Mesenchymal stem cell (in vitro differentiated cells and primary cell): ENCODE results near the gene PRPS2. TPM values are rescaled to one million over a fixed set of nuclear protein-coding genes. Genes with fewer than 3 reads are reported as not detected.

Experiments
- DNase-seq: peaks from one replicate; pipeline ENCODE4 v3.0.0-alpha.2; 2013
- H2AFZ ChIP-seq: one replicate; pipeline ENCODE4 v1.6.1; 2013; ENCODE audit warnings: low read depth, mild to moderate bottlenecking, control low read depth, inconsistent platforms, low read length, moderate library complexity
- H2AK5ac ChIP-seq: 2 replicates; pipeline ENCODE4 v1.6.1; 2013; ENCODE audit warnings: low read length, moderate library complexity, mild to moderate bottlenecking, inconsistent platforms; ENCODE audit not compliant: severe bottlenecking
- H2BK120ac ChIP-seq: one replicate; pipeline ENCODE4 v1.6.1; 2013; ENCODE audit warnings: low read depth, mild to moderate bottlenecking, inconsistent platforms, low read length, moderate library complexity
- H2BK12ac ChIP-seq, 2 experiments: one replicate each; pipeline ENCODE4 v1.6.1; 2013; ENCODE audit warnings: inconsistent platforms in 2 of 2, low read length in 2 of 2, mild to moderate bottlenecking in 2 of 2, moderate library complexity in 2 of 2, control low read depth in 1 of 2
- H2BK15ac ChIP-seq: one replicate; pipeline ENCODE4 v1.6.1; 2013; ENCODE audit warnings: mild to moderate bottlenecking, low read depth, inconsistent platforms; ENCODE audit not compliant: poor library complexity, severe bottlenecking
- H2BK5ac ChIP-seq: 2 replicates; pipeline ENCODE4 v1.6.1; 2013; ENCODE audit warnings: low read depth, mild to moderate bottlenecking, low read length, control low read depth, inconsistent platforms; ENCODE audit not compliant: poor library complexity, severe bottlenecking
- H3K14ac ChIP-seq, 2 experiments: one replicate each; pipeline ENCODE4 v1.6.1; 2013; ENCODE audit warnings: inconsistent platforms in 2 of 2, low read length in 2 of 2, control low read depth in 1 of 2, mild to moderate bottlenecking in 1 of 2, moderate library complexity in 1 of 2
- H3K18ac ChIP-seq, 2 experiments: one replicate each; pipeline ENCODE4 v1.6.1; 2013; ENCODE audit warnings: inconsistent platforms in 2 of 2, low read length in 2 of 2, control low read depth in 1 of 2, low read depth in 1 of 2, mild to moderate bottlenecking in 1 of 2
- H3K23ac ChIP-seq, 2 experiments: one replicate each; pipeline ENCODE4 v1.6.1; 2013; ENCODE audit warnings: inconsistent platforms in 2 of 2, low read length in 2 of 2, mild to moderate bottlenecking in 2 of 2, moderate library complexity in 2 of 2, control low read depth in 1 of 2
- H3K27ac ChIP-seq: 2 replicates; pipeline ENCODE4 v1.5.1; 2013; ENCODE audit warnings: mild to moderate bottlenecking, moderate library complexity, low read length, control low read depth, inconsistent platforms; ENCODE audit not compliant: poor library complexity, severe bottlenecking
- H3K27me3 ChIP-seq, 2 experiments: 2 replicates each; pipeline versions ENCODE4 v1.6.1 to v1.7.0; 2013; ENCODE audit warnings: low read length in 2 of 2, mild to moderate bottlenecking in 2 of 2, moderate library complexity in 2 of 2, control low read depth in 1 of 2, inconsistent platforms in 1 of 2; ENCODE audit not compliant: control insufficient read depth in 1 of 2, insufficient read depth in 1 of 2
- H3K36me3 ChIP-seq, 2 experiments: 2 replicates each; pipeline versions ENCODE4 v1.6.1 to v1.7.0; 2013; ENCODE audit warnings: low read length in 2 of 2, control low read depth in 1 of 2, inconsistent platforms in 1 of 2, low read depth in 1 of 2, mild to moderate bottlenecking in 1 of 2; ENCODE audit not compliant: insufficient read depth in 2 of 2, control insufficient read depth in 1 of 2
- H3K4ac ChIP-seq, 2 experiments: one replicate each; pipeline ENCODE4 v1.6.1; 2013; ENCODE audit warnings: inconsistent platforms in 2 of 2, low read length in 2 of 2, mild to moderate bottlenecking in 2 of 2, moderate library complexity in 2 of 2, control low read depth in 1 of 2, low read depth in 1 of 2
- H3K4me1 ChIP-seq: 2 replicates; pipeline ENCODE4 v1.6.1; 2013; ENCODE audit warnings: low read depth, low read length, control low read depth; ENCODE audit not compliant: control insufficient read depth, insufficient read depth
- H3K4me2 ChIP-seq: 2 replicates; pipeline ENCODE4 v1.6.1; 2013; ENCODE audit warnings: low read length, mild to moderate bottlenecking, inconsistent platforms; ENCODE audit not compliant: poor library complexity, severe bottlenecking
- H3K4me3 ChIP-seq, 2 experiments: 2 replicates each; pipeline versions ENCODE4 v1.5.1 to v1.7.0; 2013; ENCODE audit warnings: low read length in 2 of 2, mild to moderate bottlenecking in 2 of 2, control low read depth in 1 of 2, low read depth in 1 of 2; ENCODE audit not compliant: insufficient read depth in 1 of 2
- H3K79me1 ChIP-seq: replicated peaks from 2 replicates; pipeline ENCODE4 v1.6.1; 2013; ENCODE audit warnings: mild to moderate bottlenecking, control low read depth, low read length, inconsistent platforms; ENCODE audit not compliant: poor library complexity, severe bottlenecking
- H3K9ac ChIP-seq: 2 replicates; pipeline ENCODE4 v1.7.0; 2013; ENCODE audit warnings: mild to moderate bottlenecking, low read length, moderate library complexity
- H3K9me3 ChIP-seq: 2 replicates; pipeline ENCODE4 v1.7.0; 2013; ENCODE audit warnings: mild to moderate bottlenecking, low read length; ENCODE audit not compliant: control insufficient read depth
- H4K8ac ChIP-seq: one replicate; pipeline ENCODE4 v1.6.1; 2013; ENCODE audit warnings: inconsistent platforms, mild to moderate bottlenecking, low read length, moderate library complexity
- H4K91ac ChIP-seq: one replicate; pipeline ENCODE4 v1.6.1; 2013; ENCODE audit warnings: mild to moderate bottlenecking, low read length, inconsistent platforms
- WGBS: methylation state at CpG from one replicate; pipeline ENCODE4 v1.1.7; 2013; ENCODE audit warnings: mixed read lengths; 5-methylcytosine and 5-hydroxymethylcytosine counted together
- polyA plus RNA-seq, 2 experiments: library from polyadenylated mRNA; stranded (reverse); fragments of 200-250 nt; gene quantifications; one replicate each; pipeline ENCODE4 v1.2.3, GENCODE V29; 2013

The PRPS2 gene
- 7.4 TPM for polyA plus RNA-seq (2013, experiment 1 of 2)
- polyA plus RNA-seq (2013, experiment 2 of 2), result 8.2 TPM

- Histone ChIP-seq H3K27me3 (peaks cover 0 to 3% of the 10 kb centered on the region in 2 experiments), H3K4me3 (peak within 1 kb of the TSS; percentile 79 to 85), H2BK12ac (no peak within 1 kb of the TSS), H3K4ac (peak within 1 kb of the TSS in 1 of 2 experiments; percentile 16), H3K9me3 (peaks cover 10% of the 10 kb centered on the region), H2AFZ (peak within 1 kb of the TSS; percentile 75), H3K36me3 (no peaks in the 10 kb centered on the region), H2BK120ac (peak within 1 kb of the TSS; percentile 5), H3K23ac (no peak within 1 kb of the TSS), H2BK5ac (no peak within 1 kb of the TSS), H3K9ac (peak within 1 kb of the TSS; percentile 54), H3K79me1 (peaks cover 3% of the 10 kb centered on the region), H3K4me2 (peak within 1 kb of the TSS; percentile 93), H3K14ac (no peak within 1 kb of the TSS), H3K4me1 (peaks cover 2% of the 10 kb centered on the region), H4K91ac (no peak within 1 kb of the TSS), H3K27ac (no peak within 1 kb of the TSS), H3K18ac (peak within 1 kb of the TSS; percentile 21 to 61), H2AK5ac (no peak within 1 kb of the TSS), H4K8ac (peak within 1 kb of the TSS; percentile 15), H2BK15ac (no peak within 1 kb of the TSS)
- peak; percentile 51 for DNase-seq
- WGBS, result under 1% methylated on average over 30 of the region's 113 CpGs
Measured at GRCh38 chrX:12791257-12792228, at the start of gene PRPS2. Gene PRPS2 (plus strand): TSS chrX:12791412. CDS start chrX:12791498, 86 bp downstream.

GRCh38 chrX:12741416-12741815 is 49.8 kb upstream of the PRPS2 start:
- H2AFZ ChIP-seq, result no peak overlapping the region
- H3K4ac ChIP-seq, result no peak overlapping the region
- H2BK12ac ChIP-seq, result no peak overlapping the region
- H2AK5ac ChIP-seq, result no peak overlapping the region
- DNase-seq, result no peak
- no peak overlapping the region for H3K27ac ChIP-seq
- no peak overlapping the region for H3K18ac ChIP-seq
- no peak overlapping the region for H3K9ac ChIP-seq
- no peaks in the 10 kb centered on the region for H3K79me1 ChIP-seq
- no peak overlapping the region for H3K4me2 ChIP-seq
- no peak overlapping the region for H3K4me3 ChIP-seq
- H4K91ac ChIP-seq, result no peak overlapping the region
- H2BK5ac ChIP-seq, result no peak overlapping the region
- H3K36me3 ChIP-seq, result no peaks in the 10 kb centered on the region
- no peaks in the 10 kb centered on the region for H3K27me3 ChIP-seq
- 87% methylated on average over 5 of the region's 6 CpGs for WGBS
- no peak overlapping the region for H3K14ac ChIP-seq
- H2BK15ac ChIP-seq, result no peak overlapping the region
- H3K23ac ChIP-seq, result no peak overlapping the region
- H2BK120ac ChIP-seq, result no peak overlapping the region
- H3K9me3 ChIP-seq, result no peaks in the 10 kb centered on the region
- H3K4me1 ChIP-seq, result no peaks in the 10 kb centered on the region
- H4K8ac ChIP-seq, result no peak overlapping the region

GRCh38 chrX:12747433-12747832 is 43.8 kb upstream of the PRPS2 start:
- no peak overlapping the region for H3K9ac ChIP-seq
- H2BK12ac ChIP-seq, result no peak overlapping the region
- WGBS, result 55% methylated on average over 1 of the region's 1 CpG
- no peak overlapping the region for H3K4me2 ChIP-seq
- no peaks in the 10 kb centered on the region for H3K27me3 ChIP-seq
- H2AK5ac ChIP-seq, result no peak overlapping the region
- H3K9me3 ChIP-seq, result peaks cover 9% of the 10 kb centered on the region
- H3K27ac ChIP-seq, result no peak overlapping the region
- no peak overlapping the region for H4K91ac ChIP-seq
- no peak overlapping the region for H3K14ac ChIP-seq
- DNase-seq, result no peak
- no peak overlapping the region for H3K4me3 ChIP-seq
- no peak overlapping the region for H3K18ac ChIP-seq
- H3K79me1 ChIP-seq, result no peaks in the 10 kb centered on the region
- H4K8ac ChIP-seq, result no peak overlapping the region
- H2BK120ac ChIP-seq, result no peak overlapping the region
- H2AFZ ChIP-seq, result no peak overlapping the region
- H3K4me1 ChIP-seq, result no peaks in the 10 kb centered on the region
- H3K36me3 ChIP-seq, result no peaks in the 10 kb centered on the region
- no peak overlapping the region for H3K4ac ChIP-seq
- no peak overlapping the region for H3K23ac ChIP-seq
- H2BK15ac ChIP-seq, result no peak overlapping the region
- H2BK5ac ChIP-seq, result no peak overlapping the region

- no peak for DNase-seq
- Histone ChIP-seq H2AK5ac (no peak overlapping the region), H2BK15ac (no peak overlapping the region), H3K23ac (no peak overlapping the region), H2BK5ac (no peak overlapping the region), H3K79me1 (no peaks in the 10 kb centered on the region), H4K91ac (no peak overlapping the region), H3K14ac (no peak overlapping the region), H3K4me2 (no peak overlapping the region), H3K9ac (no peak overlapping the region), H3K9me3 (peaks cover 12% of the 10 kb centered on the region), H2BK12ac (no peak overlapping the region), H3K4me1 (no peaks in the 10 kb centered on the region), H3K4me3 (no peak overlapping the region), H4K8ac (no peak overlapping the region), H3K27ac (no peak overlapping the region), H3K4ac (no peak overlapping the region), H3K36me3 (no peaks in the 10 kb centered on the region), H3K27me3 (no peaks in the 10 kb centered on the region), H2BK120ac (no peak overlapping the region), H2AFZ (no peak overlapping the region), H3K18ac (no peak overlapping the region)
- WGBS, result 60% methylated on average over 1 of the region's 1 CpG
Measured at GRCh38 chrX:12751887-12752286, 39.3 kb upstream of the PRPS2 start.
